HEK293T (cell line): ENCODE results near the gene ZDHHC18.

Experiments used
- CTCF ChIA-PET: fragments of 350-600 bp; formaldehyde crosslinking; extraction: SDS; loops from one replicate; lab custom pipeline; 2021; ENCODE audit warnings: antibody characterized with exemption, inconsistent platforms; lab: Yijun Ruan, JAX
- POLR2A ChIA-PET: fragments of 350-600 bp; formaldehyde crosslinking; extraction: SDS; loops from one replicate; lab custom pipeline; 2020; ENCODE audit warnings: antibody characterized with exemption, inconsistent platforms; lab: Yijun Ruan, JAX
- DNase-seq: peaks from one replicate; pipeline ENCODE4 v3.0.0; 2012; ENCODE audit warnings: mixed read lengths; ENCODE audit errors: extremely low spot score
- ARNT ChIP-seq: fragments of 450-650 bp; IDR thresholded peaks from 2 replicates; pipeline ENCODE4 v1.6.1; 2017; ENCODE audit warnings: mild to moderate bottlenecking
- BHLHE40 ChIP-seq: fragments of 450-650 bp; IDR thresholded peaks from 2 replicates; pipeline ENCODE4 v1.6.1; 2016; ENCODE audit warnings: mild to moderate bottlenecking, moderate library complexity, borderline replicate concordance
- CTBP1 ChIP-seq: fragments of 450-650 bp; IDR thresholded peaks from 2 replicates; pipeline ENCODE4 v1.6.1; 2016; ENCODE audit warnings: borderline replicate concordance
- ELF4 ChIP-seq: fragments of 450-650 bp; IDR thresholded peaks from 2 replicates; pipeline ENCODE4 v1.6.1; 2017; ENCODE audit warnings: antibody characterized with exemption
- FOXA1 ChIP-seq: fragments of 450-650 bp; IDR thresholded peaks from 2 replicates; pipeline ENCODE4 v1.6.1; 2016; ENCODE audit warnings: mild to moderate bottlenecking
- FOXK2 ChIP-seq: fragments of 450-650 bp; IDR thresholded peaks from 2 replicates; pipeline ENCODE4 v1.6.1; 2016; ENCODE audit warnings: mild to moderate bottlenecking
- FOXM1 ChIP-seq: fragments of 450-650 bp; IDR thresholded peaks from 2 replicates; pipeline ENCODE4 v1.6.1; 2017; ENCODE audit warnings: mild to moderate bottlenecking, borderline replicate concordance
- HDGF ChIP-seq: fragments of 450-650 bp; IDR thresholded peaks from 2 replicates; pipeline ENCODE4 v1.6.1; 2017; ENCODE audit warnings: antibody characterized with exemption, borderline replicate concordance
- L3MBTL2 ChIP-seq: fragments of 450-650 bp; conservative IDR thresholded peaks from 2 replicates; pipeline ENCODE4 v1.6.1; 2016; ENCODE audit warnings: mild to moderate bottlenecking
- LEF1 ChIP-seq: fragments of 450-650 bp; IDR thresholded peaks from 2 replicates; pipeline ENCODE4 v1.6.1; 2017; ENCODE audit warnings: mild to moderate bottlenecking, borderline replicate concordance
- NFRKB ChIP-seq: fragments of 450-650 bp; IDR thresholded peaks from 2 replicates; pipeline ENCODE4 v1.6.1; 2016; ENCODE audit warnings: mild to moderate bottlenecking, moderate library complexity
- PKNOX1 ChIP-seq: fragments of 450-650 bp; IDR thresholded peaks from 2 replicates; pipeline ENCODE4 v1.6.1; 2016
- SP1 ChIP-seq: fragments of 450-650 bp; IDR thresholded peaks from 2 replicates; pipeline ENCODE4 v1.6.1; 2017
- SUZ12 ChIP-seq: fragments of 450-650 bp; IDR thresholded peaks from 2 replicates; pipeline ENCODE4 v1.6.1; 2016; ENCODE audit warnings: mild to moderate bottlenecking
- TARDBP ChIP-seq: fragments of 450-650 bp; IDR thresholded peaks from 2 replicates; pipeline ENCODE4 v1.6.1; 2016
- ZNF384 ChIP-seq: fragments of 450-650 bp; IDR thresholded peaks from 2 replicates; pipeline ENCODE4 v1.6.1; 2016

Gene ZDHHC18

GRCh38 chr1:26856181-26856580 lies 29.7 kb downstream of the ZDHHC18 start:
- TF ChIP-seq FOXK2 = no peak
- no peak for TF ChIP-seq FOXM1
- no peak for TF ChIP-seq BHLHE40
- TF ChIP-seq FOXA1 = no peak
- no peak for TF ChIP-seq CTBP1
- TF ChIP-seq TARDBP = no peak
- no peak for TF ChIP-seq ELF4
- no peak for TF ChIP-seq PKNOX1
- TF ChIP-seq ZNF384 = no peak
- TF ChIP-seq LEF1 = no peak
- TF ChIP-seq NFRKB = no peak
- ChIA-PET POLR2A (interaction anchor here (1.9 to 3.6 kb wide), 2 partner anchors 9 to 11 kb away, joined by 5 to 26 read pairs; no protein-coding TSS in a partner anchor), CTCF (no interaction called here)
- DNase-seq = no peak

- CTCF ChIA-PET = no interaction called here
- POLR2A ChIA-PET = interaction anchor here (1.0 to 3.6 kb wide), 4 partner anchors 8 to 33 kb away, joined by 3 to 26 read pairs (median 6); partner anchors contain the start of genes GPN2 and ZDHHC18
- DNase-seq = no peak
- TF ChIP-seq L3MBTL2 (no peak), FOXK2 (no peak), FOXM1 (no peak), TARDBP (no peak), PKNOX1 (no peak), BHLHE40 (no peak), HDGF (no peak), CTBP1 (no peak), SP1 (no peak), SUZ12 (no peak), FOXA1 (no peak)
These were observed 30.3 kb downstream of the ZDHHC18 start for GRCh38 chr1:26856604-26857469.

GRCh38 chr1:26857473-26858060 lies 31.1 kb downstream of the ZDHHC18 start:
- ChIA-PET POLR2A (interaction anchor here (1.0 to 1.1 kb wide), 3 partner anchors 8 to 32 kb away, joined by 3 to 6 read pairs (median 3); partner anchors contain the start of genes GPN2 and ZDHHC18), CTCF (no interaction called here)
- no peak for DNase-seq
- TF ChIP-seq FOXA1 = no peak
- TF ChIP-seq ARNT = no peak
- TF ChIP-seq NFRKB = no peak
- TF ChIP-seq HDGF = no peak
- no peak for TF ChIP-seq L3MBTL2
- TF ChIP-seq SUZ12 = no peak
- TF ChIP-seq ELF4 = no peak
- TF ChIP-seq ZNF384 = no peak

- TF ChIP-seq HDGF (no peak), PKNOX1 (no peak), NFRKB (no peak), SP1 (no peak), ARNT (no peak), TARDBP (no peak), FOXK2 (no peak), LEF1 (no peak), BHLHE40 (no peak), CTBP1 (no peak), FOXA1 (no peak), L3MBTL2 (no peak), SUZ12 (no peak), ELF4 (no peak), FOXM1 (no peak), ZNF384 (no peak)
- no peak for DNase-seq
- ChIA-PET CTCF (interaction anchor here (0.5 to 1.1 kb wide), 2 partner anchors 10 to 582 kb away, joined by 3 to 10 read pairs; no protein-coding TSS in a partner anchor), POLR2A (interaction anchor here (1.0 to 1.1 kb wide), 3 partner anchors 8 to 32 kb away, joined by 3 to 6 read pairs (median 3); partner anchors contain the start of genes GPN2 and ZDHHC18)
These were observed 31.7 kb downstream of the ZDHHC18 start for GRCh38 chr1:26858160-26858559.

- POLR2A ChIA-PET = interaction anchor here (0.8 to 1.5 kb wide), 2 partner anchors 31 to 41 kb away, joined by 3 read pairs; partner anchors contain the start of genes GPATCH3 and GPN2
- DNase-seq = no peak
- CTCF ChIA-PET = interaction anchor here (0.5 to 1.1 kb wide), 4 partner anchors 9 to 582 kb away, joined by 3 to 10 read pairs (median 4); no protein-coding TSS in a partner anchor
- TF ChIP-seq ELF4 (no peak), FOXA1 (no peak), FOXM1 (no peak), CTBP1 (no peak)
These were observed 32.6 kb downstream of the ZDHHC18 start for GRCh38 chr1:26858891-26859640.
